NCI-H748 treated with DMSO at 0.1 percent for 48 hours (cell line): Measurements from ENCODE around the gene MPV17L2.
"Not testable (repeated sequence)": the region's sequence is repeated elsewhere in the genome, so short reads cannot be mapped to it uniquely, and the experiment has no call there.

ENCODE experiments used
- DNase-seq: peaks from one replicate; lab custom pipeline; 2025; lab: John Stamatoyannopoulos, UW

Gene MPV17L2

GRCh38 chr19:18192673-18193387 is at the start of gene MPV17L2:
Gene MPV17L2 (plus strand): TSS chr19:18193218. CDS start chr19:18193282, 64 bp downstream.
- DNase-seq: peak; percentile 94

GRCh38 chr19:18143902-18144301 is 49.1 kb upstream of the MPV17L2 start:
- DNase-seq: no peak

GRCh38 chr19:18144361-18144760 is 48.7 kb upstream of the MPV17L2 start:
- no peak for DNase-seq

GRCh38 chr19:18144906-18145305 is 48.1 kb upstream of the MPV17L2 start:
- DNase-seq: no peak

- DNase-seq: no peak
Measured at GRCh38 chr19:18145391-18145999, 47.5 kb upstream of the MPV17L2 start.

- no peak for DNase-seq
Measured at GRCh38 chr19:18147396-18147795, 45.6 kb upstream of the MPV17L2 start.

- no peak for DNase-seq
Measured at GRCh38 chr19:18149596-18149975, 43.4 kb upstream of the MPV17L2 start.

- no peak for DNase-seq
Measured at GRCh38 chr19:18150776-18151624, 42.0 kb upstream of the MPV17L2 start.

GRCh38 chr19:18152442-18152816 is 40.6 kb upstream of the MPV17L2 start:
- peak; percentile 84 for DNase-seq

- peak; percentile 92 for DNase-seq
Measured at GRCh38 chr19:18152817-18153555, 40.0 kb upstream of the MPV17L2 start, which contains the start of gene PIK3R2. Gene PIK3R2 (plus strand): TSS chr19:18153163. CDS start chr19:18155880, 2,717 bp downstream.

GRCh38 chr19:18153556-18154134 is 39.4 kb upstream of the MPV17L2 start:
- no peak for DNase-seq

GRCh38 chr19:18155095-18156087 is 37.6 kb upstream of the MPV17L2 start:
- no peak for DNase-seq

- DNase-seq: no peak
Measured at GRCh38 chr19:18156268-18156667, 36.8 kb upstream of the MPV17L2 start.

GRCh38 chr19:18156841-18157464 is 36.1 kb upstream of the MPV17L2 start:
- DNase-seq: no peak

GRCh38 chr19:18157465-18158063 is 35.5 kb upstream of the MPV17L2 start:
- DNase-seq: no peak

- no peak for DNase-seq
Measured at GRCh38 chr19:18158467-18158866, 34.6 kb upstream of the MPV17L2 start.

- not testable (repeated sequence) for DNase-seq
Measured at GRCh38 chr19:18159059-18159616, 33.9 kb upstream of the MPV17L2 start.

GRCh38 chr19:18159810-18160209 is 33.2 kb upstream of the MPV17L2 start:
- DNase-seq: no peak

- no peak for DNase-seq
Measured at GRCh38 chr19:18160493-18160970, 32.5 kb upstream of the MPV17L2 start.
